NOMO-1 treated with dmso at 0.1 percent for 144 hours (cell line): ENCODE measurements around the gene HSPA1A.
"Not testable (repeated sequence)": the region's sequence is repeated elsewhere in the genome, so short reads cannot be mapped to it uniquely, and the experiment has no call there.

ENCODE experiments used
- DNase-seq: peaks from one replicate; lab custom pipeline; 2025; ENCODE audit not compliant: unreplicated experiment; lab: John Stamatoyannopoulos, UW

HSPA1A gene

DNA sequence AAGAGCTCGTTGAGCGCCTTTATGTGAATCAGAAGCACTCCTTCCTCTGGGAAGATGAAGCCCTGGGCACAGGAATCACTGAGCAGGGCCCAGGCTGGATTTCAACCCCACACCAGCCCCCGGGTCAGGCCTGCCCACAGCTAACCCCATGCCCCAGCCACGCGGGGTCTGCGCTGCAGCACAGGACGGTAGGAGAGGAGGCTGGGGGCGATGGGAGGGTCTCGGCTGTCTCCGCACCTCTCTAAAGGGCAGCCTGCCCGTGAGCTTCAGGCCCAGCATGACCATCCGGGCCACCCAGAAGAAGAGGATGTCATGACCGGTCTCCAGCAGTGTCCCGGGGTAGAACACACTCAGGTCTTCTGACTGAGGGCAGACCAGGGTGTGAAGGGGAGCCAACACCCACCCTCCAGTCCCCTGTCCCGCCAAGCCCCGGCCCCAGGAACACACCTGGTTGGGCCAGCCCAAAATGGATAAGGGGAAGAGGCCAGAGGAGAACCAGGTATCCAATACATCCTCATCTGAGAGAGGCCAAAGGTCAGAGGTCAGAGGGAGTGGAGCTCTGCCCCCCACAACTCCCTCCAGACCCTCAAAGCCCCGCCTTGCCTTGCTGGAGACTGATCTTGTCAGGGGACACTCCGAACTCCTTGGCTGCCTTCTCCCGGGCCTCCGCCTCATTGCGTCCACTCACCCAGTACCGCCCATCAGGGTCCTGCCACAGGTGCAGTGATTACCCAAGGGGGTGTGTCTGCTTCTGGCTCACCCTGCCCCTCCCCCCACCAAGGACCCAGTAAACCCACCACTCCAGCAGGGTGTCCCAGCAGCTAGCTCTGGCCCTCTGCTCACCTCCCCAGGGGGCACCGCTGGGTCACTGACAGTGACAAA, 33.9 kb upstream of the HSPA1A start:
- DNase-seq: no peak

DNA sequence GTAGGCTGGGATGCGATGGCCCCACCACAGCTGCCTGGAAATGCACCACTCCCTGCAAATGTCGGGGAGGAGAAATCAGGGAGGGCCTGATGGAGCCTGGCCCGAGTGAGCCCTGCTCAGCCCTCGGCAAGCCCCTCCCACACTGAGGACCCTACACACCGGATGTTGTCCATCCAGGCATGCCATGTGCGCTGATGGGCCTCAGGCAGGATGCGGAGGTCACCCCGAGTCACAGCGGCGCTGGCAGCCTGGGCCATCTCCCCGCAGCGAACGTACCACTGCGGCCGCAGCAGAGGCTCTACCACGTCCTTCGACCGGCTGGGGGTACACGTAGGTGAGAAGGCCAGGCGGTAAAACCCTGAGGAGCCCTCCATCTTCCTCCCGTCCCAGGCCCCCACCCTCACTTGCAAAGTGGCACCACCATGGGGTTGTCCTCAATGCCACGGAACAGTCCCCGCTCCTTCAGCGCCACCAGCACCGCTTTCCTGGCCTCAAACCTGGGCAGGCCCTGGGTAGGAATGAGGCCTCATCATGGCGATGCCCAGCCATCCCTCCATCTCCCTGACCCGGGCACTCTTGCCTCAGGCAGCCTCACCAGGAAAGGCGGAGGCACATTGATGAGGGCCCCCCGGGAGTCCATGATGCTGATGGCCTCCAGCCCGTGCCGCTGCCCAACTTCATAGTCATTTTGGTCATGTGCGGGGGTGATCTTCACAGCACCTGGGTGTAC, 33.1 kb upstream of the HSPA1A start:
- no peak for DNase-seq

DNA sequence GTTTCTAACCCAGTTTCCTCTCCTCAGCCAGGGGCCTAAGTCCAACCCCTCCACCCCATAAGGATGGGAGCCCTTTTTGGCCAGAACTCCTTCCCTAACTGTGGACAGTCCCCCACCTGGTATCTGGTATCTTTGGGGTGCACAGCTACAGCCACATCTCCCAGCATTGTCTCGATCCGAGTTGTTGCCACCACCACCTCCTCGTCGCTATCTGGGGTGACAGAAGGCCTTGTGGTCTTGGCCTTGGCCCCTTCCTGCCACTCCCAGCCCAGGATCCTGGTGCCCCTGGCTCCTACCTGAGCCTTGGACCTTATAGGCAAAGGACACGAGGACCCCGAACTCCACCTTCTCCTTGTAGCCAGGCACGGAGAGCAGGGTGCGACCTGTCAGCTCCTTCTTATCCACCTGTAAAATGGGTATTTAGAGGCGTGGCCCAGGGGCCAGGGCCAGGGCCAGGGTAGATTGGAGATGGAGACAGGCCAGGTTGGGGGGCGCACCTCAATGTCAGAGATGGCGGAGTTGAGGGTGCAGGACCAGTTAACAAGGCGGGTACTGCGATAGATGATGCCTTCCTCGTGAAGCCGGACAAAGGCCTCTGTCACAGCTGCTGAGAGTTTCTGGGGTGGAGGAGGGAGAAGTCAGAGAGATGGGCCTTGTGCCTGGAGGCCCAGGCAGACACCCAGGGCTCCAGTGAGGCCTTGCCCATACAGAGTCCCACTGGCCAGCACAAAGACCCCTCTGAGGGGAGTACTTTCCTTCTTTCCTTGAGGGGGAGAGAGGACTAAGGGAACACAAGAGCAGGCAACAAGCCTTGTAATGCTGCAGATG, 31.0 kb upstream of the HSPA1A start:
- no peak for DNase-seq

DNA sequence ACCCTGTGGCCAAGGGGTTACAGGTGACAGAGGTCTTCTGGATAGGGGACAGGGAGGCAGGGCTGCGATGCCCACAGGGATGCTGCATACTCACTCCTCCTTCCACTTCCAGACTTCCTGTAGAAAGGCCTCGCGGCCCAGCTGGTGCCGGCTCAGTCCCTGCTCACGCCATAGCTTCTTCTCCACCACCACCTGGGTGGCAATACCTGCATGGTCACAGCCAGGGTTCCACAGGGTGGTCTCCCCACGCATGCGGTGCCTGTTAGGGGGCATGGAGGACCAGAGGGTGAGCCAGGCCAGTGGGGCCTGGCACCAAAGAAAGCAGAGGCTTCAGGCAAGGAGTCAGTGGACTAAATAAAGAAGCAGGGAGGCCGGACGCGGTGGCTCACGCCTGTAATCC, 29.9 kb upstream of the HSPA1A start:
- DNase-seq: no peak

DNA sequence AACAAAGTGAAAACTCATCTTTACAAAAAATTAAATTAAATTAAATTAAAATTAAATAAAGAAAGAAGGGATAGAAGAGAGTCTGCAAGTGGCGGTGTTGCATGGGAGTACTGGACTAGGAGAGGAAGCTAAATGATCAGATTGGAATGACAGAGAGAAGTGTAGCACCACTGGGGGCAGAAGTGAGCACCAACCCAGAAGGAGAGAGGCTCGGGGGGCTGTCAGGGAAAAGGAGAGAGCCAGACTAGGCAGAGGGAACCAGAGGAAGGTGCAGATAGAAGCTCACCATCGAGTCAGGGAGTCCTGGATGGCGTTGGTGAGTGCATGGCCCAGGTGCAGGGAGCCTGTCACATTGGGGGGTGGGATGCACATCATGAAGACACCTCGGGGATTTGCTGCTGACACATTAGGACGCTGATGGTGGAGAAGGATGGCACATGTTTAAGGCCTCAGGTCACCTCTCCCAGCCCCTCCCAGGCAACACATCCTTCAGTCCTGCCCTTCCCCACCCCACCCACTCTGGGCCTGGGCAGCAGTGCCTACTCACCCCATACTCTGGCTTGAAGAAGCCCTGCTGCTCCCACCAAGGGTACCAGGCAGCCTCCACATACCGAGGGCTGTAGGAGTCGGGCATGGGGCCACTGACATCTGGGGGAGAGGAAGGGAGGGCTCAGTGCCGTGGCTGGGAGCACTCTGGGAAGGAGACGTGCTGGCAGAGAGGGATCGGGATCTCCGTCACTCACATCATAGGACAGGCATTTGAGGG, 23.8 kb upstream of the HSPA1A start:
- no peak for DNase-seq

DNA sequence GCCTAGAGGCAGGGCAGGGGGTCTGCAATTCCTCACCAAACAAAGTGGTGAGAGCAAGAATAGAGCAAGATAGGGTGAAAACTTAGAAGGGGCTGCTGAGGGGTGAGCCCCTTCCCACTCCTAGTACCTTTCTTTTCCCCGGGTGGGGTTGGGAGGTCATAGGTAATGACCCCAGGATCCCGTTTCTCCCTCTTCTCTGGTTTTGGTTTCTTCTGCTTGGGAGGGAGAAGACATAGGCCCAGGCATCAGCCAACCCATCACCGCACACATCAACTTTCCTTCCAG, 23.3 kb upstream of the HSPA1A start:
- DNase-seq: no peak

DNA sequence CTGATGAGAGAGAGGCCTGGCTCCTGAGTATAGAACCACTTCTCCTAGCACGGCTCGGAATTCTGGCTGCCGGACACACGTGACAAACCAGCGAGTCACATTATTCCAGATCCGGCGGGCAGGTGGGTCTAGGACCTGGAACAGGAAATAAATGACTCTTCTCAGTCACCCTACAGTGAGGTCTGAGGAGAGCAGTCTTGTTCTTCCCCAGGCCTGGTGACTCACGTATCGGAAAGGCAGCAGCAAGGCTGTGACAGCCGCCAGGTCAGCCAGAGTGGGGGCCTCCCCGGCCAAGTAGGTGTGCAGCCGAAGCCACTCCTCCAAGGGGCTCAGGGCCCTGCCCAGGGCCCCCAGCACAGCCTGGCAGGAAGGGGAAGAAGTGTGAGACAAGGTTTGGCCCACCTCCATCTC, 22.6 kb upstream of the HSPA1A start:
- no peak for DNase-seq

DNA sequence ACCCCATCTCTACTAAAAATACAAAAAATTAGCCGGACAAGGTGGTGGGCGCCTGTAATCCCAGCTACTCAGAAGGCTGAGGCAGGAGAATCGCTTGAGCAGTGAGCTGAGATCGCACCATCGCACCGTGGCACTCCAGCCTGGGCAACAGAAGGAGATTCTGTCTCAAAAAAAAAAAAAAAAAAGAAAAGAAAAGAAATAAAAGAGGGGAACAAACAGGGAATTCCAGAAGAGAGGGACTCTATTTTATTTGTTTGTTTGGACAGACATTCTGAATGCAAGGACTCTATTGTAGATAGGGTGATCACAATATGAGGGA, 21.5 kb upstream of the HSPA1A start:
- not testable (repeated sequence) for DNase-seq

DNA sequence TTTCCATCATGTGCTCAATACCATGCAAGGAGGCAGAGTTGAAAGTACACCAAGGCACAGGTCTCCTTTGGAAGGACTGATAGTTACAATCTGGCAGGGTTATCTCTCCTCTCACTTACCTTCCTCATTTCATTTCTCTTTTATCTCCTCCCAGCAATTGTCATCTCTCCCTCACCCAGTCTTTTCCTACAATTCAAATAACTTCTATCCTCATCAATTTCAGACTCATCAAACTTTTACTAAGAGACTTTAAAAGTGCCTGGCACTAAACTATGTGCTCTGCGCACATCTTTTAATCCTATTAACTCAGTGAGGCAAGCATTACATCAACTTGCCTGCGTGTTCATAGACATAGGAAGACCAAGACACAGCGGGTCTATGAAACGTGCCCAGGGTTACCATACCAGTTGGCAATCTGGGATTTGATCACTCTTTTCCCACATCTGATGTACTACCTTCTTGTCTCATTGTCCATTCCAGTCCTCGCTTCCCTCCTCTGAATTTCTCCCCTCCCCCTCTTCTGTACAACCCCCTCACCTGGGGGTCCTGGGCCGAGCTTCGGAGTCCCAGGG, 21.0 kb upstream of the HSPA1A start:
- DNase-seq: no peak

DNA sequence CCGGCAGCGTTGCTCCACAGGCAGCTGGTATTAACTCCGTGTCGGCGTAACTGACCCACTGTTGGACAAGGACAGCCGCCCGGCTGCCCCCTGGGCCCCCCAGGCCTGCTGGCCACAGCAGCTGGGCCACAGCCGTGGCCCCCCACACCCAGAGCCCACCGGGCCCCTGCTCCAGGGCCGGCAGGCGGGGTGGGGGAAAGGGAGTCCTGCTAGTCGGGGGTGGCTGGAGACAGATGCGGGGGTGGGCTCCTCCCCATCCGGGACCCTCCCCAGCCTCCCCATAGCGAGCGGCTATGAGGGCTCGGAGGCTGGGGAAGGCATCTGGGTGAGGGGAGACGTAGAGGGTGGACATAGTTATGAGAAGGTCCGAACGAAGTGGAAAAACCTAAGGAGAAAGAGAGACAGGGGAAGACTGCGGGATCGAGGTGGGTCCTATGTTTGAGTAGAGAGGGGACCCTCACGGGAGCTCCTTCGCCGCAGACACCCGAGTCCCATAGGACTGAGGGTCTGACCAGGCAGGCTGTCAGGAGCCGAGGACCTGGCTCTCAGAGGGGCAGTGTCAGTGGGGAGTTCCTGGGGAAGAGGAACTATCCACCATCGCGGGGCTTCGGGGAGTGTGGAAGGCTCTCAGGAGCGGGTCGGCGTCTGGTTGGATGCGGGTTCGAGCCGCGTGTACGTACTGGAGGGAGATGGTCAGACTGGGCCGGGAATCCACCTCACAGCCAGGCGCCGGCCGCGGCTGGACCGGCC, 20.3 kb upstream of the HSPA1A start:
- DNase-seq: no peak

DNA sequence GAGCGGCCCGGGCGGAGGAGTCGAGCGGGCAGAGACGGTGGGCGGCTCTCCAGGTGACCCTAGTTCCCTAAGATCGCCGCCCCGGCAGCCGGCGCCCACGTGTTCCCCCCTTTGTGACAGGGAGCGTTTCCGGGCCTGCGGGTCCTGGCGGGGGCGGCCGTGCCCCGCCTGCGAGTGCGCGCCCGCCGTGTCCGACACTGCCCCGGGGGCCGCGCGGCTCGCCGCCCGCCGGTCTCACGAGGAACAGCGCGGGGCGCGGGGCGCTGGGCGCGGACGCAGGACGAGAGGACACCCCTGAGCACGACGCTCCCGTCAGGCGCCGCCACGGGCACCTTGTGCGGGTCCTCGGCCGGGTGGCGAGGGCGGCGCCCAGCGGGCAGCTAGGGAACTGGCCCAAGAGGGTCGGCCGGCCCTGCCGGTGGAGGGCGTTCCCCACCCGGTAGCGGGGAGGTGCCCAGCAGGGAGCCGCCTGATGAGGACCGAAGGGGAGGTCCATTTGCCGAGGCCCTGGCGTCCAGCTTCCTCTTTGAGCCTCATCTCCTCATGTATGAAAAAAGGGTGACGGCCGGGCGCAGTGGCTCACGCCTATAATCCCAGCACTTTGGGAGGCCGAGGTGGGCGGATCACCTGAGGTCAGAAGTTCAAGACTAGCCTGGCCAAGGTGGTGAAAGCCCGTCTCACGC, 19.6 kb upstream of the HSPA1A start, which contains the start of gene VARS1:
Gene VARS1 (minus strand): TSS at position 137 of the 683 bp plus-strand sequence. CDS start 535 bp downstream, outside the sequence.
- peak; percentile 94 for DNase-seq

DNA sequence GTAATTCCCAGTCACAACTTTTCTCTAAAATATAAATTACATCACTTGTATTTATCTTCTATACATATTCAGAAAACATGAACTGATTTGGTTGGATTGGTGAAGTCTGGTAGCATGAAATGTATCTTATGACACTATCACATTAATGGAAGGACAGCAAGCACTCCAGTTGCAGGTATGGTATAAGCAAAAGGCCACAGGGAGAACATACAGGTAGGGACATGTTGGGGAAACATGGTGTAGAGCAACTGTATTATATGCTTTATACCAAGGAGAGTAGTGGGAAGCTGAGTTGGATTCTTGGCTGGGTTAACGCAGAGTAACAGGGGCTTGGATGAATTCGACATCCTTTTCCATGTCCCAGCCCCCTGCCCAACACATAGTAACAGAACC, 18.4 kb upstream of the HSPA1A start:
- no peak for DNase-seq

DNA sequence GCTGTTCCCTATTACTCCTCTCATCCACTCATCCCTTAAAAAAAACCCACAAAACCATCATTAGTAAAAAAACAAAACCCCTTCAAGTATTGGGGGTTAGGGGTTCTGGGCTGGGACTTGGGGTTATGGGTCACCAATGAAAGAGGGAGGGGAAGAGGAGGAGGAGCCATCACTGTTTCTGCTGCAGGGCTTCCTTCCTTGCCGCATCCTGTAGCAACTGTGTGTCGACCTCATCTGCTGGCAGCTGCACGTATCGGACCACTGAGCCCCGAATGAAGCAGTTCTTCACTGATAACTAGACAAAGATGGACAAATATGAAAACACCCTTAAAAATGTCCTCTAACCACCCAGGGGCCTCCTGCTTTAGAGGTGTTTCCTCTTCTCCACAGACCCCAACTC, 17.8 kb upstream of the HSPA1A start:
- no peak for DNase-seq

DNA sequence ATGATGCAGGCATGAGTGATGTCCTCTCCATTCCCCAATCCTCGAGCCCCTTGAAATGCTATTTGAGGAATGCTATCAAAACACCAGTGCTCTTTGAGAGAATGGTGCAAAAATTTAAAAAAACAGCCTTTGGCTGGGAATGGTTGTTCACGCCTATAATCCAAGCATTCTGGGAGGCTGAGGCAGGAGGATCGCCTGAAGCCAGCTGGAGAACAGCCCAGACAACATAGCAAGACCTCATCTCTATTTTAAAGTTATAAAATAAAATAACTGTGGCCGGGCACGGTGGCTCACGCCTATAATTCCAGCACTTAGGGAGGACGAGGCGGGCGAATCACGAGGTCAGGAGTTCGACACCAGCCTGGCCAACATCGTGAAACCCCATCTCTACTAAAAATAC, 15.6 kb upstream of the HSPA1A start:
- DNase-seq: no peak

DNA sequence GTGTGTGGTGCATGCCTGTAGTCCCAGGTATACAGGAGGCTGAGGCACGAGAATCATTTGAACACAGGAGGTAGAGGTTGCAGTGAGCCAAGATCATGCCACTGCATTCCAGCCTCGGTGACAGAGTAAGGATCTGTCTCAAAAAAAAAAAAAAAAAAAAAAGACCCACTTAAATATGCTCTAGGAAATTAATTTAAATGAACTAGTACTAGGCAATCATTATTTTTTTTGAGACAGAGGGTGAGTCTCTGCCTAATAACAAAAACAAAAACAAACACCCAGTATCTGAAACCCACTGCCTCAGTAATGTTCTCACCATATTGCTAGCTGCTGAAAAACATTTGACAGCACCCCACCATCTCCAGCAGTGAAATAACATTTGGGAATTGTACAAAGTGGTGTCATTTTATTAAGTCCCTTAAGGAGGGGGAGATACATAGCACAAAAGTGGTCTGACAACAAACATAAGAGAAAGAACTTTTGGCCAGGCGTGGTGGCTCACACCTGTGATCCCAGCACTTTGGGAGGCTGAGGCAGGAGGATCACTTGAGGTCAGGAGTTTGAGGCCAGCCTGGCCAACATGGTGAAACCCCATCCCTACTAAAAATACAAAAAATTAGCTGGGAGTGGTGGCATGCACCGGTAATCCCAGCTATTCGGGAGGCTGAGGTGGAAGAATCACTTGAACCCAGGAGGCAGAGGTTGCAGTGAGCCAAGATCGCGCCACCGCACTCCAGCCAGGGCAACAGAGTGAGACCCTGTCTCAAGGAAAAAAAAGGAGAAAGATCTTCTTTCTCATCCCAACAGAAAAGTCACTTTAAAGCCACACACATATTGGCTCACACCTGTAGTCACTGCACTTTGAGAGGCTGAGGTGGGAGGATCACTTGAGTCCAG, 14.1 kb upstream of the HSPA1A start:
- DNase-seq: not testable (repeated sequence)

DNA sequence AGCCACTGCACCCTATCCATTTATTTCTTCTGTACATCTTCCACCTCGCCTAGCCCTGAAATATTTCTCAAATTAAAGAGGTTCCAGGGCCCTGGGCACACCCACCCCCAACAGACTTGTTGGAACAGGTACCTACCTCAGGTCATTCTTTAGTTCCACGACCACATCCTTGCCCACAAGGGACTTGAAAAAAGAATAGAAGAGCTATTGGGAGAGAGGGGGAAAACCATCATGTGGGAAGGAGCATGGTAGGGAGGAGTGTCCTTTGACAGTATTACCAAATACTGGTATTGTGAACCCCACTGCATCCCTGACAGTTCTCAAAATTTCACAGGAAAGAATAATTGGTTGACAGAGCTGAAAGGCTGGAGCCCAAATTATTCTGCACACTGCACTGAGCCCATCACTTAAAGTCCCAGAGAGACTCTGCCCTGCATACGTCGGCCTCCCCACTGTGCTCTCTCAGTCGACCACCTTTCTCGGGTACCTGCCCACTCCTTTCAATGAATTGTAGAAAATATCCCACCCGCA, 9.3 kb upstream of the HSPA1A start:
- DNase-seq: no peak

DNA sequence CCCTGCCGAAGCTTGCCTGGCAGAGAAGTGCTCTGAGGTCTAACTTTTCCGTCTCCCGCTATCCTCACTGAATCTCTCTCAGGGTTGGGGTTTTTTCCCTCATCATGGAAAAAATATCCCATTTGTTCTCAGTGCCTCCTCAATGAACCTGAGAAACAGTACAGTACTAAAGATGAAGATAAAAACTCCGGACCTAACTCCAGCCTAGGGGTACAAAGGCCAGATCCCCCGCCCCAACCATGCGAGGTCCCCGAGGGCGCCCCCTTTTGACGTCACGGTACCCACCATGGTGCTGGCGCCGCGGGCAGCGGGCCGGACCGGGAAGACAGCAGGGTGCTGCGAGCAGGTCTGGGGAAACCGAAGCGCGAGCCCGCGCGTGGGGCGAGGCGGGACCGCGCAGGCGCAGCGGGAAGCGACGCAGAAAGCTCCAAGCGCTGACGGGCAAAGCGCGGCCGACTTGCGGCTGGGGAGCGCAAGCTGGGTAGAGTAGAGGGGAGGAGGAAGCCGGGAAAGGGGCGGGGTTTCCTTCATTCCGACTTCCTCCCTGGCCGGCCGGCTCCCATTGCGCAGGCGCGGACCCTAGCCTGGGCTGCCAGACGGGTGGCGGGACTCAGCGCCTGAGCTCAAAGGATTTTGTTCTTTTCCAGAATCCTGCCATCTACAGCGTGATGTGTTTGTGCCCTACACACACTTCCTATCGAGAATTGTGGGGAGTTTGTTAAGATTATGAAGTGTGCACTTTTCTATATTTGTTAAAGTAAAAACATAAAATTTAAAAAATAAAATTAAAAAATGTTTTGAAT, 8.7 kb upstream of the HSPA1A start, which contains the start of gene LSM2:
Gene LSM2 (minus strand): TSS at position 497 of the 803 bp plus-strand sequence. CDS start 209 bp downstream, at position 288.
- DNase-seq: peak; percentile 92
